Stimulated activated CD8-positive, alpha-beta memory T cell treated with anti-CD3 and anti-CD28 coated beads, Interleukin-7, amount 100 ng/mL, for 4 hours (primary cell): ENCODE data around the gene BMF.
"Not testable (repeated sequence)": the region's sequence is repeated elsewhere in the genome, so short reads cannot be mapped to it uniquely, and the experiment has no call there.

Source experiments
- DNase-seq, 2 donors: peaks; one replicate each; pipeline ENCODE4 v3.0.0-alpha.2; 2020; ENCODE audit warnings: low read depth in 2 of 2

BMF gene

DNA sequence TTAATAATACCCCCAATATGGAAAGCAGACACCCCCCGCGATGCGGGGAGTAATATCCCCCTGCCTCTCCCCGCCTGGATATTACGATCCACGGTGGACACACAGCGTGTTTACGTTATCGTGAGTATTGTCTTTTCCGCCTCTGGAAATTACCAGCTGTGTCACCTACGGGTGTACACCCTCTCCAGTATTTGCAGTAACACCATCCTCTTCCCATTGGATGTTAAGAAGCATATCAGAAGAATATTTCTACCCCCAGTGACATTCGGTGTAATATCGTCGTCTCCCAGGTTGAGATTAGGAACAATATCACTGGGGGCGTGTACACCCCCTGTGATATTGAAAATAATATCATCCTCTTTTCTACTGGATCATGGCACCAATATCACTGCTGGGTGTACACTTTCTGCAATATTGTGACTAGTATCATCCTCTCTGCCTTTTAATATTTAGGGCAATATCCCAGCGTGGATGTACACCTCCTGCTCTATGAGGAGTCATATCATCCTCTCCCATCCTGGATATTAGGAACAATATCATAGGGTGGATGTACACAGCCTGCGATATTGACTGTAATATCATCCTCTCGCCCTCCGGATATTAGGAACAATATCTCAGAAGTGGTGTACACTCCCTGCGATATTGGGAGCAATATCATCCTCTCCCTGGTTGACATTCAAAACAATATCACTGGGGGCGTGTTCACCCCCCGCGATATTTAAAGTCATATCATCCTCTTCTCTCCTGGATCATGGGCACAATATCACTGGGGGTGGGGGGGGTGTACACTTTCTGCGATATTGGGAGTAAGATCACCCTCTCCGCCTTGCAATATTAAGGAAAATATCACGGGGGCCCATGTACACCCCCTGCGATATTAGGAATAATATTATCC, 20.3 kb upstream of the BMF start:
- no peak for DNase-seq

- no peak for DNase-seq
Measured at GRCh38 chr15:40125950-40126349, 17.3 kb upstream of the BMF start.

DNA sequence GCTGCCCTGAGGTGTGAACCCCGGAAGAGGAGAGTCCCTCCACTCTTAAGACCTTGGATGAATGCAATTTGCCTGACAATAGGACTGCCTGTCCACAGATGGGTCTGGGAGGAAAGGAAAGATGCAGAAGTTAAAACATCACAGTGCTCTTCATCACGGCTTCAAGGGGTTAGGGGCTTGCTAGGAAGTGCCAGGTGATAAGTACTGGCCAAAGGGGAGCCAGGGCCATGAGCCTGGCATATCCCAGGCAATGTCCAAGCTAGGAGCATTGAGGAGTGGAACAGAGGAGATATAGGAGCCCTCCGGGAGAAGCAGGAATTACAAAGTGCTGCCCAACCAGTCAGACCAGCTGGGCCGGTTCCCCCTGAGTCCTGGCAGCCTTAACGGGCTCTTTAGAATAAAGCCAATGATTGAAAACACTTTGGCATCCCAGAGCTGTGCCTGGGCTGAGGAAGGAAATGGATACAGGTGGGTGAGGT, 16.2 kb upstream of the BMF start:
- not testable (repeated sequence) for DNase-seq

- DNase-seq = not testable (repeated sequence)
Measured at GRCh38 chr15:40124333-40124732, 15.7 kb upstream of the BMF start.

DNA sequence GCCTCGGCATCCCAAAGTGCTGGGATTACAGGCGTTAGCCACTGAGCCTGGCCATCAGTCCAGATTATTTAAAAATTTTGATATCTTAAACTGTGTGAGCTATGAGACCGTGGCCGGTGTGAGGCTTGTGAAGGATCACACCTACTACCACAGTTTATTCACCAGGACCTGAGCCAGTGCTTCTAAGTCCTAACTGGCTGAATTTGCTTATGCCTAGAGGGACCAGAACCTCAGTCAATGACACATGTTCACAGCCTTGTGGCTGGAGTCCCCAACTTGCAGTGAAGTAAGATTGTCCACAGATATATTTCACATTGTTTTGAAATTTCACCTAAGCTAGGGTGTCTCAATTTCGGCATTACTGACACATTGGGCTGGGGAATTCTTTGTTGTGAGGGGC, 15.2 kb upstream of the BMF start:
- DNase-seq = not testable (repeated sequence)

GRCh38 chr15:40122989-40123388, 14.3 kb upstream of the BMF start:
- DNase-seq = not testable (repeated sequence)

GRCh38 chr15:40121911-40122638, 13.4 kb upstream of the BMF start:
- no peak for DNase-seq

DNA sequence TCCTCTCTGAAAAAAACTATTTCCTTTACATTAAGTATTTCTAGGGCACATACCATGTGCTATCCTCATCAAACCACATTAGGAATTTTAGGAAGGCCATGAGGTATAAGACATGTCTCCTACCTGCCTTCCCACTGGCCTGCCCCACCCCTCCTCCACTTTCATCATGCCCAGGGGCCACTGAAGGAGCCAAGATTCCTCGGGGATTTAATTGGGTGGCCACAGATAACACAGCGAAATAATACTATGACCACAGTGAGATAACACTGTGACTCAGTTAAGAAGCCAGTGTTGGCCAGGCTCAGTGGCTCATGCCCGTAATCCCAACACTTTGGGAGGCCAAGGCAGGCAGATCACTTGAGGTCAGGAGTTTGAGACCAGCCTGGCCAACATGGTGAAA, 9.8 kb upstream of the BMF start:
- no peak for DNase-seq

GRCh38 chr15:40115670-40116093, 7.0 kb upstream of the BMF start:
- DNase-seq = peak in 1 of 2 donors; percentile 32

DNA sequence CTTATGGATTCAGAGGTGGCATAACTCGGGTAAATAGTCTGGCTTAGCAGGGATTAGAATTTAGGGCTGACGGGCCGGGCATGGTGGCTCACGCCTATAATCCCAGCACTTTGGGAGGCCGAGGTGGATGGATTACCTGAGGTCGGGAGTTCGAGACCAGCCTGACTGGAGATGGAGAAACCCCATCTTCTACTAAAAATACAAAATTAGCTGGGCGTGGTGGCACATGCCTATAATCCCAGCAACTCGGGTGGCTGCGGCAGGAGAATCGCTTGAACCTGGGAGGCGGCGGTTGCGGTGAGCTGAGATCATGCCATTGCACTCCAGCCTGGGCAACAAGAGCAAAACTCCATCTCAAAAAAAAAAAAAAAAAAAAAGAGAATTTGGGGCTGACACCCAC, 6.4 kb upstream of the BMF start:
- not testable (repeated sequence) for DNase-seq

DNA sequence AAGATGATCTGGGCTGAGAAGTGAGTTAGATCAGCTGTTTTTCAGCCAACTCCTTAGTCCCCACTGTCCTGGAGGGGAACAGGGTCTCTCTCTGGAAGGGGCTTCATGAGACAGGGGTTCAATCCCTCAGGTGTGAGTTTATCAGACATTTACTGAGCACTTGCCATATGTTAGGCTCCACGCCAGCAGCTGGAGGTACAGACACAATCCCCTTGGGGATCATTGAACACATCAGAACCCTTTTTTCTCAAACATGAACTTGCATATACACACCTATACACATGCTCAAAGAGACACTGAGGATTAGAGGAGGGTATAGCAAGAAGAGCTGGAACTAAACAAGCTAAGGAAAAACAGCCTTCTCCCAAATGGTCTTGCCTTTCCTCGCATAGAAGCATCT, 5.5 kb upstream of the BMF start:
- no peak for DNase-seq

GRCh38 chr15:40112789-40113188, 4.1 kb upstream of the BMF start:
- DNase-seq = no peak

DNA sequence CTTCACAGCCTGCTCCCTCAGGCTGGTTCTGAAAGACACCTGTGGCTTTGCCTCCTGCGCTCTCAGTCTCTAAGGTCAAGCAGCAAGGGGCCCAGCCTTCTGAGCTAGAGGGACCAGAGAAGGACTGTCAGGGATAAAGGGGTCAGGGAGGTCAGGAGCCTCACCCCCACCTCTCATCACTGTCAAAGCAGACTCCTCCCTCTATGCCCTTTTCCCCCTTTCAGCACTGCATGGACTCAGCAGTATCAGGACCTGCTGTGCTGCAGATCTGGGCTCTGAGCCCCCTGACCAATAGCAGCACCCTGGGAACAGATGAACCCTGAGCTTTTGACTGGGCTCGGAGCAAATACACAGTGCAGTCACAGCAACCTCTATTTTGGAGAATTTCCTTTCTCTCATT, 3.2 kb upstream of the BMF start:
- DNase-seq = no peak

DNA sequence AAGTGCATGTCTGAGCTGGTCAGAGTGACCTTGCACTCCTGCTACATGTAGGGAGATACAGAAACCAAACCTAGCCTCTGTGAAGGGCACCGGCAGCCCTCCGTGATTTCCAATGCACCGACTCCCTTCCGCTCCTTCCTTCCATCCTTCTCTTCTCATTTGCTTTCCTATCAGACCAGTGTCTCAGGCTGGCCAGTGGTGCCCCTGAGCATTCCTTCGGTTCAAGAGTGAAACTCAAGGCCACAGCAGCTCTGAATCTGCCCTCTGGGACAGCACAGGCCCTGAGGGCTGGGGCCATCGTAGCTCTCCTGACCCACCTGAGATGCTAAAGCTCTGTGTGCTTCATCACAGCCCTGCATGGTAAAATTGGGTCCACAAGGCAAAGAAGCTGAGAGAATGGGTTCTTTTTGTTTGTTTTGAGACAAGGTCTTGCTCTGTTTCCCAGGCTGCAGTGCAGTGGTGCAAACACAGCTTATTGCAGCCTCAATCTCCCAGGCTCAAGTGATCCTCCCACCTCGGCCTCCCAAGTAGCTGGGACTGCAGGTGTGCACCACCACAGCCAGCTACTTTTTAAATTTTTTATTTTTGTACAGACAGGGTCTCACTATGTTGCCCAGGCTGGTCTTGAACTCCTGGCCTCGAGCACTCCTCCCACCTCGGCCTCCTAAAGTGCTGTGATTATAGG, 2.3 kb upstream of the BMF start:
- DNase-seq = no peak

- no peak for DNase-seq
Measured at GRCh38 chr15:40108061-40108854, 421 bp downstream of the BMF start.

DNA sequence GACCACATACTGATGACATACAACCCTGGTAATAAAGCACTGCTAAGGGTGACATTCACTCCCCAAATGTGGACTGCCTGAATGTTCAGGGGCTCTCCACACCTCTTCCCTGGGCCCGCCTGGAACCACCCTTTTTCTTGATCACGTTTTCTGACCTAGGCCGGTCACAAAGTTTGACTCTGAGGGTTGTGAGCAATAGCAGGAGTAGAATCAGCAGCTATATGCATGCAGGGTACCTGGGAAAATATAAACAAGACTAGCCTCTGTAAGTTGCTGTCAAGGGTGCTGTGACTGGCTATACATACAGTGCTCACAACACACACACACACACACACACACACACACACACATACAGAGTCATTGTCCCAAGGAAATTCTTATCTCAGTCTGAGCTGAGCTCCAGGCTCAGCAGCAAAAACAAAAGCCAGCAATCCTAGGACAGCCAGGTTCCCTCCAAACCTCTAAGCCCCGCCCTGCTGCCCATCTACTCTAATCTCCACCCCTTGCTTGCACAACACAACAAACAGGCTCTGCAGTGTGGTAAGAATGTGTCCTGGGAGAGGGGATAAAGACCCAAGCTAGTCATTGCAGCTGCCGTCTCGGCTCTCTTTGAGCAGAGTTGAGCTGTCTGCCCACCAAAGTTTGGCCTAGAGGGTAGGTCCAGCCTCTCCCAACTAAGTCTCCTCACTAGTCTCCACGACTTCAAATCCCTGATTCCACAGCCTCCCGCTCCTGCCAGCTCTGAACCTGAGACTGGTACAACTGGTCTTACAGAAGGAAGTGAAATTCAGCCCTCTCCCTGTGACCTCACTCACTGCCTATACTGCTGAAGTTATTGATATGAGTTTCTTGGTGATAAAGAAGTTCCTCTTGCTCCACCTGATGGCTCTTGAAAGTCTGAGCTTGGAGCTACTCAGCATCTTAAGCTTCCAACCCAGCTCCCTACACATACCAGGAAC, 2.2 kb downstream of the BMF start:
- DNase-seq = no peak

DNA sequence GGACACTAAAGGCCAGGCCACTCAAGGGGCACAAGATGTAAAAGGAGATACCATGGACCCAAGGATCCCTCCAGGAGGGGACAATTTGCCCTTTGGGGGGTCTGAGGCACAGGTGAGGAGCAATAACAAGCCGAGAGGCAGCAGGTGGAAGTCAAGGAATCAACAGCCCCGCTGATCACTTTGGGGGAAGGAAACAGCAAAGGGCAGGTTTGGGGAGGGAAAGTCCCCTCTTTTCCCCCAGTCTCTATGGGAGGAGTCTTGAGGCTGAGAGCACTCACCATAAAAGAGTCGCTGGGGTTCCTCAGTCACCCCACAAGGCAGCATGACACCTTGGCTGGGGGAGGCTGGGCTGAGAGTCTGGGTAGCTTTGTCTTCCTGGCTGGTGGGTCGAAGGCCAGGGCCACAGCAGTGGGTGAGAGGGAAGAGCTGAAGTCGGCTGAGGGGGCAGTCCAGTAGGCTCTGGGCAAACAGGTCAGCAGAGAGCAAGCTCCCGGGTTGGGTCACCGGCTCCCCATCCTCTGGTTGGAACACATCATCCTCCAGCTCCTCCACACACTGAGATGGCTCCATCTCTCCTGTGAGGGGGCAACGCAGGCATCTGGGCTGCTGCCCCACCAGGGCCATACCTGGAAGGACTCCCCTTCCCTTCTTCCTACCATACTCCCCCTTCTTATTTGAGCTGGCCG, 3.0 kb downstream of the BMF start:
- DNase-seq = peak in 1 of 2 donors; percentile 27

DNA sequence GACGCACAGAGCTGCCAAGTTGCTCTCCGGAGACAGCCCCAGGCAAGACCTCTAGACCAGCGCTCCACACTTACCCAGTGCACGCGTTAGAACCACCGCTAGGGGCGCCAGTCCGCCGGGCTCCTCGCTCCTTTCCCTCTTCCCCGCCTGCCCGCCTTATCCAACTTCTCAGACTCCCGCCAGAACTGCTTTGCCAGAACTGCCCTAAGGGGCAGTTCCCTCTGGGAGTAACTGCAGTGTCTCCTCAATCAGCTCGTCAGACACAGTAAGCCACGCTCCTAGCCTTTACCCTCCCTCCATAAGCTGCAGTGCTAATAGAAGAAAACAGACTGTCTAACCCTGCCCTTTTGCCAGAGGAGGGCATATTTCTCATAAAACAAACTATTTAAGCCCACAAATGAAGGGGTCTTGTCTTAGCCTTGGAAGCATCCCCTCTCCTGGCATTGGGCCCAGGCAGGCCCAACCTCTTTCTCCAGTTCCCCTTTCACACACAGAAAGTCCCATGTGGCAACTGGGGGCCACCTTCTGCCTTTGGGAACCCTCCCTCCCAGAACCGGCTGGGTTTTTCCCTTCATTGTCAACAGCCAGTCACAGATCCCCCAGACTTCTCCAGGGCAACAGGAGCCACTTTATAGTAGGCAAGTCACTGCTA, 3.7 kb downstream of the BMF start:
- peak; percentile 43 to 62 for DNase-seq

DNA sequence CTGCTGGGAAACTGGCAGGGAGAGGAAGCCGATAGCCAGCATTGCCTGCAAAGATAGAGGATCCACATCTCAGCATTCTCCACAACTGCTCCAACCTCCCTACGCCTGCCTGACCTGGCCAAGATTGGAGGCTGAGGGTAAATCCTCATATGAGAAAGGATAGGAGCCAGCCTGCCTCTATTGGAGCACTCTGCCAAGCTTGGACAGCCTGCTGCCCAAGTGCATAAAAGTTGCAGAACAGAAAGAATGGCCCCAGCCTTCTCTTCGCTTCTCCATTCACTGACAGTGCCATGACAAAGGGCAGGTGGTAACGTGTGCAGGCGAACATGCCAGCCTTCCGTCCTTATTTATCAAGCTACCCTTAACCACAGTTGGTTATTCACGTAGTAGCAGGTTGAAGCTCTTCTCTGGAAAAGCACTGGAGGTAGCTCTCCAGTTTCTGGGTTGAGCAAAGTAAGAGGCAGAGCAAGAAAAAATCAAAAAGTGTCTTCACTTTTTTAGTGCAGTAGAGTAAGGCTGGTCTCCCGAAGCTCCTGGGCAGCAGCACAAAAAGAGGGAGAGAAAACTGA, 4.3 kb downstream of the BMF start:
- DNase-seq = no peak
